IPS DF 19.7 (cell line): ENCODE data around the gene PDE10A.
"Not testable (repeated sequence)": the region's sequence is repeated elsewhere in the genome, so short reads cannot be mapped to it uniquely, and the experiment has no call there.

ENCODE experiments used
- DNase-seq: peaks from one replicate; pipeline ENCODE4 v3.0.0-alpha.2; 2013; ENCODE audit warnings: low read depth, low spot score

PDE10A gene

DNA sequence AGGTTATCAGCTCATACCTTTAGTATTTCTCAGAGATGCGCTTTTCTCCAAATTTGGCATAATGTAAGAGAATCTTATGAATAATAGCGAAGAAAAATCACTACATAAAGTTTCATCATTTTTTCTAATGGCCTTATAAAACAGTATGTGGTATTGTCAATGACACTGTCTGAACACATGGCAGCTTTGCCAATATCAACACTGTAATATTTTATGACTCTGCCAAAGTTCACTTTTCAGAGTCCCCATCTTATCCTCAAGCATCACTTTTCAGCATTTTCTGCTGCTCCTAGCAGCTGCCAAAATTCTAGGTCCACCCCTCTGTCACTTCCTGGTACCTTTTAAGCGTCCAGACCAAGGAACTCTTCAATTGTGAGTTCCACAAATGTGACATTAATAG, 182.1 kb downstream of the PDE10A start:
- no peak for DNase-seq

DNA sequence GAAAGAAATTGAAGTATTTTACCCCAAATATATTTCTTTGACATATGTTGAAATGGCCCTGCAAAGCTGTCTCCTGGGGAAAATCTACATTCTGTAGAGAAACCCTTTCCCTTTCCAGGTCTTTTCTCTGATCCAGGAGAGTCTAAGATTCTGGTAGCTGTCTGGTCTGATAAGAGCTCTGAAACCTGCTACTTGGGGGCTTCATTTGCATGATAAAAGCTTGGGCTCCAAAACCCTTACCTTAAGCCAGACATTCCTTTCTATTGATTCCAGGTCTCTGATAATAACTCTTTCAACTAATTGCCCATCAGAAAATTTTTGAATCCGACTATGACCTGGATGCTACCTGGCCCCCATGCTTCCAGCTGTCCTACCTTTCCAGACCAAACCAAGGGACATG, 184.5 kb downstream of the PDE10A start:
- DNase-seq, result no peak

GRCh38 chr6:165469483-165469882, 193.6 kb downstream of the PDE10A start:
- DNase-seq, result no peak

GRCh38 chr6:165468340-165469235, 194.5 kb downstream of the PDE10A start:
- no peak for DNase-seq

- DNase-seq, result not testable (repeated sequence)
Measured at GRCh38 chr6:165463499-165463898, 199.5 kb downstream of the PDE10A start.

- not testable (repeated sequence) for DNase-seq
Measured at GRCh38 chr6:165459605-165460301, 203.3 kb downstream of the PDE10A start.

DNA sequence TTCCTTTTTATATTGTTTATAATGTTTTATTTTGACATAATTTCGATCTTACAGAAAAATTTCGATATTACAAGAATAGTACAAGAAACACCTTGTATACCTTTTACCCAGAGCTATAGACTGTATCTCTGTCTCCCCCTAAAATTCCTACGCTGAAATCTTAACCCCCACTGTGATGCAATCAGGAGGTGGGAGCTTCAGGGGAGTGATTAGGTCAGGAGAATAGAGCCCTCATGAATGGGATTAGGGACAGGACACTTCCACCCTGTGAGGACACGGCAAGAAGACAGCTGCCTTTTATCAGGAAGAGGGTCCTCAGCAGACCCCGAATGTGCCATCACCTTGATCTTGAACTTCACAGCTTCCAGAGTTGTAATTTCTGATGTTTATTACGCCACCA, 204.9 kb downstream of the PDE10A start:
- DNase-seq, result no peak

DNA sequence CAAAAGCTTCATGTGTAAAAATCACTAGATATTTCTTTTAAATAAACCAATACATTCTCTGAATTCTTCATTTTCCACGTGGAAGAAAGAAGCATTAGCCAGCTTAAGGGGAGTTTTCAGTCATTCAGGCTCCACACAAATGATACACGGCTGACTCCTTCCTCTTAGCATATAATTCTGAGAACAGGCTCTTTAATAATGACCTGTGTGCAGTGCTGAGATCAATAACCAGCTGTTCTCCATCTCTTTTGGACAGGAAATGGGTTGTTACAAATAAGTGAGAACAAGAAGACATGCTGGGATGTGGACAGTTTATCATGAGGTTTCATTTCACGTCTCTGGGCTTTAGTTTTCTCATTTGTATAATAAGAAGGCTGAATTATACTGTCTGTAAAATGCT, 206.8 kb downstream of the PDE10A start:
- DNase-seq, result no peak

- DNase-seq, result no peak
Measured at GRCh38 chr6:165455488-165455887, 207.6 kb downstream of the PDE10A start.

DNA sequence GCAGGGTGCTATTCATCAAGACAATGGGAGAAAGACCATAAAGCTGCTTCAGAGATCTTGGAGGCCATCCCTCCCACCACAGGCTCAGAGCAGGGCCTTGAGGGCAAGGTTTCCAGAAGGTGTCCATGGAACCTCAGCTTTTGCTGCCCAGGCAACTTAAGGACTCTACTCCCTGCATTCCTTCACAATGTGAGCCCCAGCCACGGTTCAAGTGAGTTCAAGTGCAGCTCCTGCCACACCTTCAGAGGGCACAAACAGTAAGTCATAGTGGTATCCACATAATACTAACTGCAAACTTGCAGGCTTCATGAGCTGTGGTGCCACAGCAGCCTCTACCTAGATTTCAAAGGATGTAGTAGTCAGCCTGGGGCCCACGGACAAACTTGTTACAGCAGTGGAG, 209.6 kb downstream of the PDE10A start:
- DNase-seq, result no peak

GRCh38 chr6:165451838-165452237, 211.2 kb downstream of the PDE10A start:
- DNase-seq, result no peak

GRCh38 chr6:165448210-165448609, 214.8 kb downstream of the PDE10A start:
- no peak for DNase-seq

- DNase-seq, result no peak
Measured at GRCh38 chr6:165447141-165447540, 215.9 kb downstream of the PDE10A start.

GRCh38 chr6:165446331-165446730, 216.7 kb downstream of the PDE10A start:
- no peak for DNase-seq

- DNase-seq, result no peak
Measured at GRCh38 chr6:165443462-165443861, 219.6 kb downstream of the PDE10A start.

- DNase-seq, result no peak
Measured at GRCh38 chr6:165441181-165441580, 221.9 kb downstream of the PDE10A start.

DNA sequence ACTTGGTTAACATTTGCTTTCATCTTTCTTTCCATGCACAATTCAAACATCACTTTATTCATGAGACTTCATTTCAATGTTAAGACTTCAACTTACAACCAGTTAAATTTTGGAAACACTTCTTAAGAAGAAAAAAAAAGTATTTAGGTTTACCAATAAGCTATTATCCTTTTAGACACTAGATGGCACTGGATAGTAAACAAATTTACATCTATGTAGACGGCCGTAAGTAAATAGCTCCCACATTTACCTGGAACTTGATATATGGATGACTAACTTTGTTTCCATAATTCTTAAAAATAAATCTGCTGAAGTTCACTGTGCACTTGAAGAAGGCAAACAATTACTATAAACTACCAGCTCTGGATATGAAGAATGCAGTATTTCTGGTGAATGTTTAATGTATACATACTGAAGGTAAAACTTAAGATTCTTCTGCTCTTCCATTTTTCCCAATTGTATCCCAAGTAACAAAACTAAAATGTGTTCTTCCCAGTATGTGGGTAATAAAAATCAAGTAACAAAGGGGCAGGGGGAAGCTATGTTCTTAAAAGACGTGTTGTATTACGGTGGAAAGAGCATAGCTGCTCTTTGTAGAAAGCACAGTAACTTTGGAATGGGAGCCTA, 223.0 kb downstream of the PDE10A start:
- no peak for DNase-seq

GRCh38 chr6:165426892-165427291, 236.1 kb downstream of the PDE10A start:
- no peak for DNase-seq

DNA sequence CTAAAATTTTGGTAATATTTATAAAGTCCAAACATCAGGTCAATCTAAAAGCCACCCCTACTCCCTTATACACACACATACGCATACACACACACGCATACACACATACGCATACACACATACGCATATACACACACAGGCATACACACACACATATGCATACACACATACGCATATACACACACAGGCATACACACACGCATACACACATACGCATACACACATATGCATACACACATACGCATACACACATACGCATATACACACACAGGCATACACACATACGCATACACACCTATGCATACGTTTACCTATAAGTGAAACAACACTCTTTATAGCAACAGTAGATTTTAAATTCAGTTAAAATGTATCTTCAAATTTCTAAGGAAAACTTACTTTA, 240.8 kb downstream of the PDE10A start:
- no peak for DNase-seq

- DNase-seq, result no peak
Measured at GRCh38 chr6:165417278-165417865, 245.7 kb downstream of the PDE10A start.

DNA sequence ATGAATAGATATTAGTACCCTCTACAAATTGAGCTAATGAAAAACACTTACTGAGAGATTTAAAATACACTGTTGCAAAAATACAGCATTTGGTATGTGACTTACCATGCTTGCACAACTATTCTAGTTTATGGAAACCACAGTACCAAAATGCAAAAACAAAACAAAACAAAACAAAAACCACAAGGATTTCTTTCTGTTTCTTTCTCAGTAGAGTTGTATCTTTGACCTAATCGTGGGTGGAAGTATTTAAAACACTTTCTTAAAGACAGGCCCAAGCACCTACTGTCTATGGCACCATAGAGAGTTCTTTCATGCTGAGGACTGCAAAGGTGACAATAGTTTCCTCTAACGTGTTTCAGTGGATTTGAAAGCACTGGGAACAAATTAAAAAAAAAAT, 258.3 kb downstream of the PDE10A start:
- DNase-seq, result no peak

DNA sequence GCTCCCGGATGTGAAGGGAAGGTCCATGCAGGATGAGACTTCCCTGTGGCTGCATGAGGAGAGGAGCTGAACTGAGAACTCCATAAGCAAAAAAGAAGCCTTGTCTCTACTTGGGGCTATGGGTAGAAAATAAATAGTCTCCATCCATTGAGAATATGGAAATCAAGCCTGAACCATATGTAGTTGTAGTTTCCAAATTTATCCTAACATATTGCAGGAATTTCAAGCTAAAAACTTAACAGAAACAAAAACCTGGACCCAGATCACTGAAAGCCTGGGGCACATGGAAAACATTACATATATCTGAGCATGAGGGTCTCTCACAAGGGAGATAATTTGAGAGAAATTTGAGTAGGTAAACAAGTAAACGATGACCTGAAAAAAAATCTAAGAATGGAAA, 258.7 kb downstream of the PDE10A start:
- DNase-seq, result no peak
